NCI-H1092 (cell line): ENCODE data around the gene ME2.
"Not testable (repeated sequence)": the region's sequence is repeated elsewhere in the genome, so short reads cannot be mapped to it uniquely, and the experiment has no call there.

Source experiments
- DNase-seq: peaks from one replicate; lab custom pipeline; 2025; lab: John Stamatoyannopoulos, UW

ME2 gene

GRCh38 chr18:50977037-50977760 lies 98.3 kb downstream of the ME2 start:
- DNase-seq, result no peak

GRCh38 chr18:50981381-50981780 lies 102.5 kb downstream of the ME2 start:
- DNase-seq, result no peak

GRCh38 chr18:50982086-50982801 lies 103.3 kb downstream of the ME2 start:
- DNase-seq, result no peak

DNA sequence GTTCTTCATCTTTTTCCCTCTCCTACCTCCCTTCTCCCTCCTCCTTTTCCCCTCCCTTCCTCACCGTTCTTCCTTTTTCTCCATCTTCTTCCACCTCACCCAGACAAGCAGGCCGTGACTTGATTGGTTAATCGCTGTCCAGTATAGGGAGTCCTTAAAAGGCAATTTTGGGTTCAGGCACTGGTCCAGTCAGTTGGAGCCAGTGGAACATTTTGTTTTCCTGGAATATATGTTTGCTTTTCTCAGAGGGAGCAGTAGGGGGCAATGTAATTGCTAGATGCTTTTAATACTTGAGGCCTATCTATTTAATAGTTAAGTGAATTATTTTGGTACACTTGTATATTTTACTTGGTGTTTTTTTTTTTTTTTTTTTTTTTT lies 103.9 kb downstream of the ME2 start:
- DNase-seq, result no peak

DNA sequence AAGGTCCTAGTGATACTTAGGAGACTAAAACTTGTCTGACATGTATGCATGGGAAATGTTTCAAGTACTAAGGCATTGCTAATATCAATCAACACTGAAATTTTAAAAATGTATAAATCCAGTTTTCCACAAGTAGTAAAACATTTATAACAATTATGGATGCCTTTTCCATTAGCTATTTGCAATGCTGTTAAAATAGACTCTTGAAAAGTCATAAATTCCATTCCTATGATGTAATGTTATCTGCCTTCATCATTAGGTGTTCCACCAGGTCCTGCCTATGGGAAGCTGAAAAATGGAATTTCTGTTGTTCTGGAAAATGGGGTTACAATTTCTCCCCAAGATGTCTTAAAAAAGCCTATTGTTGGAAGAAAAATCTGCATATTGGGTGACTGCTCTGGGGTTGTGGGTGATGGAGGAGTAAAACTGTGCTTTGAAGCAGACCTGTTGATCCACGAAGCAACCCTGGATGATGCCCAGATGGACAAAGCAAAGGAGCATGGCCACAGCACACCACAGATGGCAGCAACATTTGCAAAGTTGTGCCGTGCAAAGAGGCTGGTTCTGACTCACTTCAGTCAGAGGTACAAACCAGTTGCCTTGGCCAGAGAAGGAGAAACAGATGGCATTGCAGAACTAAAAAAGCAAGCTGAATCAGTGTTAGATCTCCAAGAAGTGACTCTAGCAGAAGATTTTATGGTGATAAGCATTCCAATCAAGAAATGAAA lies 107.6 kb downstream of the ME2 start:
- no peak for DNase-seq

DNA sequence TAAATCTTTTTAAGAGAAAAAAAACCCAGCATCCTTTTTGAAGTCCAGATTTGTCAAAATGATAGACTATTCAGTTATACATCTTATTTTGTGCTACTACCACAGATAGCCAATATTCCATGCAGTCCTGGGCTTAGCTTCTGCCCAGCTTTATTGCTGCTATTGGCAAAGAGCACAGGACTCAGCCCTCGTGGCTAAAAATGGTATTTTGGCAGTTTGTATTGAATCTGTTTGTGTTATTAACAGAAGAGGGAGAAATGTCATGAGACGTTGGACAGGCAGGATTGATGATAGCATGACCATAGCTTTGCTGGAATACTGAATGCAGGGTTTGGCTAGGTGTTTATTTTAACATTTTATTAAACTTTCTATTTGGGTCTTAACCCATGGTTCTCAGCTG lies 108.3 kb downstream of the ME2 start:
- no peak for DNase-seq

GRCh38 chr18:50989711-50990110 lies 110.8 kb downstream of the ME2 start:
- DNase-seq, result no peak

GRCh38 chr18:50992351-50992762 lies 113.4 kb downstream of the ME2 start:
- DNase-seq, result no peak

DNA sequence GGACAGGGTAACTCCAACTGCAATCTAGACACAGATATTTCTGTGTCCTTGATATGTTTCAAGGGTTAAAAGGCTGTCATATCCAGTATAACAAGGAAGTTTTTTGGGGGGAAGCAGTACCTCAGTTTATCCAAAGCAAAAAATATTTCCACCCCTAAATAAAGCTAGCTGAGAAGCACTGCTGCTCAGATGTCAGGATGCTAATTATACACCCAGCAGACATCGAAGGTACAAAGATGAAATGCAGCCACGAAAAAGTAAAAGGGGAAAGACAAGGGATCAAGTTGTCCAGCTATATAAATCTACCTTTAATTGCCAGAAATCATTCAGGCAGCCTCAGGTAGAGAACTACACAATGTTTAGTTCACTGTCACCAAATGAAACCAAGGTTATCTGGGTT lies 115.1 kb downstream of the ME2 start:
- no peak for DNase-seq

GRCh38 chr18:51003174-51003573 lies 124.3 kb downstream of the ME2 start:
- DNase-seq, result not testable (repeated sequence)
